Ishikawa (cell line): Measurements from ENCODE around the gene OR1J2.

Experiments used
- CEBPB ChIP-seq: IDR thresholded peaks from 2 replicates; pipeline ENCODE4 v1.6.1; 2012
- CREB1 ChIP-seq: IDR thresholded peaks from 2 replicates; pipeline ENCODE4 v1.6.1; 2012; ENCODE audit warnings: low read depth
- EP300 ChIP-seq: IDR thresholded peaks from 2 replicates; pipeline ENCODE4 v1.6.1; 2012; ENCODE audit warnings: borderline replicate concordance
- FOXM1 ChIP-seq: IDR thresholded peaks from 2 replicates; pipeline ENCODE4 v1.6.1; 2012; ENCODE audit warnings: low read depth, borderline replicate concordance
- NFIC ChIP-seq: IDR thresholded peaks from 2 replicates; pipeline ENCODE4 v1.6.1; 2012
- RAD21 ChIP-seq: IDR thresholded peaks from 2 replicates; pipeline ENCODE4 v1.6.1; 2012; ENCODE audit warnings: low read depth
- TAF1 ChIP-seq: IDR thresholded peaks from 2 replicates; pipeline ENCODE4 v1.6.1; 2012; ENCODE audit warnings: low read depth, mild to moderate bottlenecking
- TCF12 ChIP-seq: IDR thresholded peaks from 2 replicates; pipeline ENCODE4 v1.6.1; 2012; ENCODE audit warnings: low read depth
- YY1 ChIP-seq: IDR thresholded peaks from 2 replicates; pipeline ENCODE4 v1.6.1; 2012; ENCODE audit warnings: low read depth
- ZBTB7A ChIP-seq: IDR thresholded peaks from 2 replicates; pipeline ENCODE4 v1.6.1; 2012; ENCODE audit warnings: low read depth
- TF ChIP-seq, protein P1 (sequence below): IDR thresholded peaks from 2 replicates; pipeline ENCODE4 v1.6.1; 2012; ENCODE audit warnings: low read depth, mild to moderate bottlenecking
- TF ChIP-seq, protein P2 (sequence below): IDR thresholded peaks from 2 replicates; pipeline ENCODE4 v1.6.1; 2012
- TF ChIP-seq, protein P3 (sequence below): IDR thresholded peaks from 2 replicates; pipeline ENCODE4 v1.6.1; 2012

DNA sequence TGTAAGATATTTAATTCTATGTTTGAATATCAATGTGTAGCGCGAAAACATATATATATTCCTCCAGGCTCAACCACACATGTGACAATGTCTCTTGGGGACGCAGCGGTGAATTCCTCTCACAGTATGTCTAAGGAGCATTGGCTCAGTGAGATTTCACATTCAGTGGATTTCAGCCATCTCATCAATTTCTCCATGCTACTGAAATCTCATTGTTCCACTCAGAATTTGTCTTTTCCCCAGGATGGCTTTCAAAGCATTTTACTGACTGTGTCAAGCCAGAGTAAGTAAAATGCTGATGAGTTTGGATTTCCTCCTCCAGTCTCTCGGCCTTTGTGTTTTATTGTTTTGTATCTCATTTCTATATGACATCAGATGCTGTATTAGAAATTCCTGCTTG is 31.5 kb upstream of the OR1J2 start:
- TF ChIP-seq, protein P1, sequence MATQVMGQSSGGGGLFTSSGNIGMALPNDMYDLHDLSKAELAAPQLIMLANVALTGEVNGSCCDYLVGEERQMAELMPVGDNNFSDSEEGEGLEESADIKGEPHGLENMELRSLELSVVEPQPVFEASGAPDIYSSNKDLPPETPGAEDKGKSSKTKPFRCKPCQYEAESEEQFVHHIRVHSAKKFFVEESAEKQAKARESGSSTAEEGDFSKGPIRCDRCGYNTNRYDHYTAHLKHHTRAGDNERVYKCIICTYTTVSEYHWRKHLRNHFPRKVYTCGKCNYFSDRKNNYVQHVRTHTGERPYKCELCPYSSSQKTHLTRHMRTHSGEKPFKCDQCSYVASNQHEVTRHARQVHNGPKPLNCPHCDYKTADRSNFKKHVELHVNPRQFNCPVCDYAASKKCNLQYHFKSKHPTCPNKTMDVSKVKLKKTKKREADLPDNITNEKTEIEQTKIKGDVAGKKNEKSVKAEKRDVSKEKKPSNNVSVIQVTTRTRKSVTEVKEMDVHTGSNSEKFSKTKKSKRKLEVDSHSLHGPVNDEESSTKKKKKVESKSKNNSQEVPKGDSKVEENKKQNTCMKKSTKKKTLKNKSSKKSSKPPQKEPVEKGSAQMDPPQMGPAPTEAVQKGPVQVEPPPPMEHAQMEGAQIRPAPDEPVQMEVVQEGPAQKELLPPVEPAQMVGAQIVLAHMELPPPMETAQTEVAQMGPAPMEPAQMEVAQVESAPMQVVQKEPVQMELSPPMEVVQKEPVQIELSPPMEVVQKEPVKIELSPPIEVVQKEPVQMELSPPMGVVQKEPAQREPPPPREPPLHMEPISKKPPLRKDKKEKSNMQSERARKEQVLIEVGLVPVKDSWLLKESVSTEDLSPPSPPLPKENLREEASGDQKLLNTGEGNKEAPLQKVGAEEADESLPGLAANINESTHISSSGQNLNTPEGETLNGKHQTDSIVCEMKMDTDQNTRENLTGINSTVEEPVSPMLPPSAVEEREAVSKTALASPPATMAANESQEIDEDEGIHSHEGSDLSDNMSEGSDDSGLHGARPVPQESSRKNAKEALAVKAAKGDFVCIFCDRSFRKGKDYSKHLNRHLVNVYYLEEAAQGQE: no peak
- TF ChIP-seq, protein P2, sequence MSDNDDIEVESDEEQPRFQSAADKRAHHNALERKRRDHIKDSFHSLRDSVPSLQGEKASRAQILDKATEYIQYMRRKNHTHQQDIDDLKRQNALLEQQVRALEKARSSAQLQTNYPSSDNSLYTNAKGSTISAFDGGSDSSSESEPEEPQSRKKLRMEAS: no peak
- TF ChIP-seq RAD21: no peak
- TF ChIP-seq ZBTB7A: no peak
- TF ChIP-seq CREB1: no peak
- TF ChIP-seq EP300: no peak
- no peak for TF ChIP-seq TAF1
- TF ChIP-seq CEBPB: no peak
- no peak for TF ChIP-seq FOXM1
- TF ChIP-seq, protein P3, sequence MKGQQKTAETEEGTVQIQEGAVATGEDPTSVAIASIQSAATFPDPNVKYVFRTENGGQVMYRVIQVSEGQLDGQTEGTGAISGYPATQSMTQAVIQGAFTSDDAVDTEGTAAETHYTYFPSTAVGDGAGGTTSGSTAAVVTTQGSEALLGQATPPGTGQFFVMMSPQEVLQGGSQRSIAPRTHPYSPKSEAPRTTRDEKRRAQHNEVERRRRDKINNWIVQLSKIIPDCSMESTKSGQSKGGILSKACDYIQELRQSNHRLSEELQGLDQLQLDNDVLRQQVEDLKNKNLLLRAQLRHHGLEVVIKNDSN: no peak
- no peak for TF ChIP-seq YY1
- TF ChIP-seq TCF12: no peak
- no peak for TF ChIP-seq NFIC
